ENCODE results near the gene LBR.
"Not testable (repeated sequence)": the region's sequence is repeated elsewhere in the genome, so short reads cannot be mapped to it uniquely, and the experiment has no call there.

Gene LBR

GRCh38 chr1:225427235-225428067, at the start of gene LBR:
LBR (minus strand) TSS chr1:225428038; CDS start chr1:225424075, 3,963 bp downstream.
- no peak for DNase-seq

- no peak for DNase-seq
Measured at GRCh38 chr1:225477296-225477911, 49.6 kb upstream of the LBR start.

- DNase-seq, result no peak
Measured at GRCh38 chr1:225476538-225476988, 48.7 kb upstream of the LBR start.

GRCh38 chr1:225476100-225476511, 48.3 kb upstream of the LBR start:
- no peak for DNase-seq

GRCh38 chr1:225474986-225475820, 47.4 kb upstream of the LBR start:
- DNase-seq, result peak; percentile 66

GRCh38 chr1:225474439-225474985, 46.7 kb upstream of the LBR start:
- no peak for DNase-seq

GRCh38 chr1:225473676-225474438, 46.0 kb upstream of the LBR start:
- not testable (repeated sequence) for DNase-seq

- DNase-seq, result peak; percentile 55
Measured at GRCh38 chr1:225473266-225473665, 45.4 kb upstream of the LBR start.

GRCh38 chr1:225471453-225472301, 43.8 kb upstream of the LBR start:
- DNase-seq, result no peak

GRCh38 chr1:225471109-225471452, 43.2 kb upstream of the LBR start:
- DNase-seq, result no peak

- no peak for DNase-seq
Measured at GRCh38 chr1:225470211-225471108, 42.6 kb upstream of the LBR start.

GRCh38 chr1:225469051-225469450, 41.2 kb upstream of the LBR start:
- DNase-seq, result no peak

- DNase-seq, result peak; percentile 34
Measured at GRCh38 chr1:225468270-225469020, 40.6 kb upstream of the LBR start.

GRCh38 chr1:225467193-225468020, 39.6 kb upstream of the LBR start:
- peak; percentile 86 for DNase-seq

- no peak for DNase-seq
Measured at GRCh38 chr1:225466848-225467192, 39.0 kb upstream of the LBR start.

- DNase-seq, result no peak
Measured at GRCh38 chr1:225465793-225466517, 38.1 kb upstream of the LBR start.

GRCh38 chr1:225464851-225465792, 37.3 kb upstream of the LBR start:
- no peak for DNase-seq

Measured in CD4-positive, alpha-beta T cell treated with Interleukin-21 for 1 hour (primary cell).